Measurements from ENCODE around the gene TAS2R46. TPM values are rescaled to one million over a fixed set of nuclear protein-coding genes. Genes with fewer than 3 reads are reported as not detected.

Gene TAS2R46
- total RNA-seq, 4 donors from 2014 or later = 2.5 to 5.1 (median 4.5) TPM

- H3K27ac ChIP-seq = no peak within 1 kb of the TSS
- TF ChIP-seq CTCF (IDR thresholded peaks at IDR 0.05) = no peak
- TF ChIP-seq POLR2A (IDR thresholded peaks at IDR 0.05) = no peak
- no peak within 1 kb of the TSS for H3K4me3 ChIP-seq (replicated peaks in 1 of 3)
- H3K9me3 ChIP-seq = no peaks in the 10 kb centered on the region
- intact Hi-C loops (cut with DNase I) = no loop called here
- DNase-seq = no peak
- H3K27me3 ChIP-seq = no peaks in the 10 kb centered on the region
- no peaks in the 10 kb centered on the region for H3K36me3 ChIP-seq
- WGBS, 2 donors = 93 to 94% methylated on average over 6 of the region's 6 CpGs
- no peaks in the 10 kb centered on the region for H3K4me1 ChIP-seq
These were observed 30.0 kb upstream of the TAS2R46 start, which contains the start of gene TAS2R43 for GRCh38 chr12:11092128-11092527. TSS of gene TAS2R43 (minus strand) at chr12:11092313. CDS start at chr12:11092229, 84 bp downstream.

- Histone ChIP-seq H3K4me1 (no peaks in the 10 kb centered on the region), H3K27me3 (no peaks in the 10 kb centered on the region), H3K4me3 (replicated peaks in 1 of 3) (no peak overlapping the region), H3K36me3 (no peaks in the 10 kb centered on the region), H3K9me3 (no peaks in the 10 kb centered on the region), H3K27ac (no peak overlapping the region)
- WGBS, 2 donors = 94 to 97% methylated on average over 4 to 5 of the region's 5 CpGs
- intact Hi-C loops (cut with DNase I) = no loop called here
- TF ChIP-seq POLR2A (IDR thresholded peaks at IDR 0.05) (no peak), CTCF (IDR thresholded peaks at IDR 0.05) (no peak)
- no peak for DNase-seq
These were observed 27.2 kb upstream of the TAS2R46 start for GRCh38 chr12:11089246-11089645.

- H3K4me1 ChIP-seq = no peaks in the 10 kb centered on the region
- H3K27me3 ChIP-seq = no peaks in the 10 kb centered on the region
- H3K4me3 ChIP-seq (replicated peaks in 1 of 3) = no peak overlapping the region
- TF ChIP-seq POLR2A (IDR thresholded peaks at IDR 0.05) (no peak), CTCF (IDR thresholded peaks at IDR 0.05) (no peak)
- no peaks in the 10 kb centered on the region for H3K9me3 ChIP-seq
- intact Hi-C loops (cut with DNase I) = no loop called here
- DNase-seq = no peak
- no peak overlapping the region for H3K27ac ChIP-seq
- 85 to 91% methylated on average over 3 of the region's 3 CpGs for WGBS, 2 donors
- no peaks in the 10 kb centered on the region for H3K36me3 ChIP-seq
These were observed 23.3 kb upstream of the TAS2R46 start for GRCh38 chr12:11085419-11085818.

GRCh38 chr12:11081987-11082386 is 19.9 kb upstream of the TAS2R46 start:
- H3K27ac ChIP-seq = no peak overlapping the region
- H3K9me3 ChIP-seq = no peaks in the 10 kb centered on the region
- H3K4me3 ChIP-seq (replicated peaks in 1 of 3) = no peak overlapping the region
- TF ChIP-seq POLR2A (IDR thresholded peaks at IDR 0.05) (no peak), CTCF (IDR thresholded peaks at IDR 0.05) (no peak)
- DNase-seq = no peak
- intact Hi-C loops (cut with DNase I) = no loop called here
- no peaks in the 10 kb centered on the region for H3K36me3 ChIP-seq
- no peaks in the 10 kb centered on the region for H3K27me3 ChIP-seq
- no peaks in the 10 kb centered on the region for H3K4me1 ChIP-seq
- 95 to 97% methylated on average over 2 of the region's 2 CpGs for WGBS, 2 donors

- H3K4me3 ChIP-seq (replicated peaks in 1 of 3) = no peak overlapping the region
- intact Hi-C loops (cut with DNase I) = no loop called here
These were observed 16.2 kb upstream of the TAS2R46 start for GRCh38 chr12:11078246-11078645.

More at GRCh38 chr12:11078246-11078645, 16.2 kb upstream of the TAS2R46 start:
- no peak for DNase-seq
- no peaks in the 10 kb centered on the region for H3K9me3 ChIP-seq
- 91 to 95% methylated on average over 1 of the region's 1 CpG for WGBS, 2 donors
- H3K36me3 ChIP-seq = no peaks in the 10 kb centered on the region
- no peak overlapping the region for H3K27ac ChIP-seq
- H3K27me3 ChIP-seq = no peaks in the 10 kb centered on the region
- H3K4me1 ChIP-seq = no peaks in the 10 kb centered on the region
- TF ChIP-seq POLR2A (IDR thresholded peaks at IDR 0.05) (no peak), CTCF (IDR thresholded peaks at IDR 0.05) (no peak)
